Measurements from ENCODE around the gene CCDC91.

Gene CCDC91

GRCh38 chr12:28479683-28480082 lies 289.4 kb downstream of the CCDC91 start:
- Histone ChIP-seq H3K4me3 (ENCODE audit: low read depth, low read length) (no peak overlapping the region), H3K27me3 (no peaks in the 10 kb centered on the region), H3K4me1 (no peaks in the 10 kb centered on the region), H3K9me3 (no peaks in the 10 kb centered on the region), H3K36me3 (no peaks in the 10 kb centered on the region)
- TF ChIP-seq, protein P1, sequence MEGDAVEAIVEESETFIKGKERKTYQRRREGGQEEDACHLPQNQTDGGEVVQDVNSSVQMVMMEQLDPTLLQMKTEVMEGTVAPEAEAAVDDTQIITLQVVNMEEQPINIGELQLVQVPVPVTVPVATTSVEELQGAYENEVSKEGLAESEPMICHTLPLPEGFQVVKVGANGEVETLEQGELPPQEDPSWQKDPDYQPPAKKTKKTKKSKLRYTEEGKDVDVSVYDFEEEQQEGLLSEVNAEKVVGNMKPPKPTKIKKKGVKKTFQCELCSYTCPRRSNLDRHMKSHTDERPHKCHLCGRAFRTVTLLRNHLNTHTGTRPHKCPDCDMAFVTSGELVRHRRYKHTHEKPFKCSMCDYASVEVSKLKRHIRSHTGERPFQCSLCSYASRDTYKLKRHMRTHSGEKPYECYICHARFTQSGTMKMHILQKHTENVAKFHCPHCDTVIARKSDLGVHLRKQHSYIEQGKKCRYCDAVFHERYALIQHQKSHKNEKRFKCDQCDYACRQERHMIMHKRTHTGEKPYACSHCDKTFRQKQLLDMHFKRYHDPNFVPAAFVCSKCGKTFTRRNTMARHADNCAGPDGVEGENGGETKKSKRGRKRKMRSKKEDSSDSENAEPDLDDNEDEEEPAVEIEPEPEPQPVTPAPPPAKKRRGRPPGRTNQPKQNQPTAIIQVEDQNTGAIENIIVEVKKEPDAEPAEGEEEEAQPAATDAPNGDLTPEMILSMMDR (IDR thresholded peaks at IDR 0.05; ENCODE audit: low read depth, low read length) = no peak
- no peak for DNase-seq

DNA sequence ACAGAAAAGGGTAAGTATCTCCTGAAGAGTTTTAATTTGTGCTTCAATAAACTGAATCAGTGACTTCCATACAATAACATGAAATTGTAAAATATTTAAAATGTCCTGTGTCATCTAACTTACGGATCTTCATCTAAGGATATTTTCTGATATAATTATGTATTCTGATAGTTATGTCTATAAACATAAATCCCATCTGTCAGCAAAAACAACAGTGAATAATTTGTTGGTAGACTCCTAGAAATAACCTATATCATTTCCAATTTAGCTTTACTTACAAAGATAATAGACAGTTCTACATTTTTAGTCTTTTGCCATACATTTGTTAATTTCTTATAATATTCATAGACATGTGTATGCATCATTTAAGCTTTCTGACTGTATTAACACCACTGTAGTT lies 293.9 kb downstream of the CCDC91 start:
- no peaks in the 10 kb centered on the region for H3K36me3 ChIP-seq
- H3K9me3 ChIP-seq = no peaks in the 10 kb centered on the region
- TF ChIP-seq, protein P1 (IDR thresholded peaks at IDR 0.05; ENCODE audit: low read depth, low read length) = no peak
- H3K4me3 ChIP-seq (ENCODE audit: low read depth, low read length) = no peak overlapping the region
- DNase-seq = no peak
- H3K4me1 ChIP-seq = no peaks in the 10 kb centered on the region
- no peaks in the 10 kb centered on the region for H3K27me3 ChIP-seq

- no peaks in the 10 kb centered on the region for H3K27me3 ChIP-seq
- H3K36me3 ChIP-seq = no peaks in the 10 kb centered on the region
- TF ChIP-seq, protein P1 (IDR thresholded peaks at IDR 0.05; ENCODE audit: low read depth, low read length) = no peak
- H3K4me3 ChIP-seq (ENCODE audit: low read depth, low read length) = no peak overlapping the region
- no peaks in the 10 kb centered on the region for H3K9me3 ChIP-seq
- DNase-seq = no peak
- no peaks in the 10 kb centered on the region for H3K4me1 ChIP-seq
These were observed 296.3 kb downstream of the CCDC91 start for GRCh38 chr12:28486521-28486920.

DNA sequence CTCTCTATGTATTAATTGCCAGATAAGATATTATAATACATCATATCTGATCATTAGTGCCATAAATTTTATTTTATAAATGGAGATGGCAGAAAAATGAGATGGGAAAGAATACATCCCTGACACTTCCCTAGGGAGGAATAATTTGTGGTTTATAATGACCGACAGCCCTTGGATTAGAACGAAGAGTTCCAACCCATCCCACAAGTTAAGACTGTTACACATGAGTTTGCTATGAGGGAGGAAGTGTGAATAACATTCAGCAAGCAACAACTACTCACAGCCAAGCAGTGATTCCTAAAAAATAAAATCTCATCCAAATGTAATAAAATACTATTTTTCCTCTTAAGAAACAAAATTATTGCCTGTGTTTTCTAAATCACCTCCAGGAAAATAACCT lies 299.0 kb downstream of the CCDC91 start:
- H3K27me3 ChIP-seq = no peaks in the 10 kb centered on the region
- DNase-seq = no peak
- H3K4me1 ChIP-seq = no peaks in the 10 kb centered on the region
- H3K36me3 ChIP-seq = no peaks in the 10 kb centered on the region
- no peaks in the 10 kb centered on the region for H3K9me3 ChIP-seq
- TF ChIP-seq, protein P1 (IDR thresholded peaks at IDR 0.05; ENCODE audit: low read depth, low read length) = no peak
- no peak overlapping the region for H3K4me3 ChIP-seq (ENCODE audit: low read depth, low read length)

DNA sequence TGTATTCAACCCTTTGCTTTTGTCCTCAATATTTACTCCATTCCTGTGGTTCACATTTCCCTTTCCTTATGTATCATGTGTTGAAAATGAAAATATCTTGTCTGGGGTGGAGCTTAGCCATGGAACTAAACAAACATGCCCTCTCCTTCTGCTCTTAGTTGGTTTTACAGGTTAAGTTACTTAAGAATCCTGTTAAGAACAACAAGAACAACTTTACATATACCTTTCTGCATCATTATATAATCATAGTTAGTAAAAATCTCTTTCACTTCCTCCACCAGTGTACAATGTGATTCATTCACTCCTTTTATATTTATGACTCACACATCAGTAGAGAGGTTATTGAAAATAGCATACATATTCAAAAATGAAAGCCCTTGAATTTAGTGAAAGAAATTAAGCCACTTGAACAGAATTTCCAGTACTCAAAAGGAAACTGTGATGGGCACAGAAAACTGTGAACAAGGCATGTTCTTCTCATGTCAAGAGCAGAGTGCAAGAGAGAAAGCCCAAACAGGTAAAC lies 307.7 kb downstream of the CCDC91 start:
- TF ChIP-seq, protein P1 (IDR thresholded peaks at IDR 0.05; ENCODE audit: low read depth, low read length) = no peak
- no peak for DNase-seq
- Histone ChIP-seq H3K9me3 (no peaks in the 10 kb centered on the region; the same call in 1 of the 2 replicates), H3K36me3 (no peaks in the 10 kb centered on the region), H3K4me1 (no peaks in the 10 kb centered on the region), H3K27me3 (no peaks in the 10 kb centered on the region), H3K4me3 (ENCODE audit: low read depth, low read length) (no peak overlapping the region)

- H3K4me3 ChIP-seq (ENCODE audit: low read depth, low read length) = no peak overlapping the region
- no peak for DNase-seq
- TF ChIP-seq, protein P1 (IDR thresholded peaks at IDR 0.05; ENCODE audit: low read depth, low read length) = no peak
- no peaks in the 10 kb centered on the region for H3K4me1 ChIP-seq
- H3K27me3 ChIP-seq = no peaks in the 10 kb centered on the region
- no peaks in the 10 kb centered on the region; the same call in 1 of the 2 replicates for H3K9me3 ChIP-seq
- H3K36me3 ChIP-seq = no peaks in the 10 kb centered on the region
These were observed 308.6 kb downstream of the CCDC91 start for GRCh38 chr12:28498850-28499249.
